WTC11 (cell line): Measurements from ENCODE around the gene PLCD1. TPM values are rescaled to one million over a fixed set of nuclear protein-coding genes. Genes with fewer than 3 reads are reported as not detected.

Experiments used
- ATAC-seq: fragments of 200-7000 bp; cut with Tn5 transposase; 2 replicates; pipeline ENCODE4 v1.10.0; 2021; ENCODE audit warnings: mild to moderate bottlenecking, moderate library complexity
- CTCF ChIA-PET: fragments of 300-600 bp; sonication (Branson Sonifier 250); formaldehyde crosslinking; loops from one replicate; lab custom pipeline; 2021; ENCODE audit warnings: antibody characterized with exemption; lab: Charles Lee
- POLR2A ChIA-PET: fragments of 350-600 bp; sonication (Branson Sonifier 250); formaldehyde crosslinking; loops from one replicate; lab custom pipeline; 2021; ENCODE audit warnings: antibody characterized with exemption; lab: Charles Lee
- DNase-seq: peaks from one replicate; pipeline ENCODE4 v3.0.0; 2021; ENCODE audit warnings: low spot score
- H3K27ac Mint-ChIP-seq: 2 replicates; pipeline ENCODE4 v1.8.0; 2021; ENCODE audit warnings: mixed read lengths
- H3K27me3 Mint-ChIP-seq: 2 replicates; pipeline ENCODE4 v1.8.0; 2021; ENCODE audit warnings: low read depth, mild to moderate bottlenecking, moderate library complexity, mixed read lengths
- H3K36me3 Mint-ChIP-seq: 2 replicates; pipeline ENCODE4 v1.8.0; 2021; ENCODE audit warnings: mixed read lengths
- H3K4me1 Mint-ChIP-seq: 2 replicates; pipeline ENCODE4 v1.8.0; 2022; ENCODE audit warnings: mixed read lengths
- H3K4me3 Mint-ChIP-seq: 2 replicates; pipeline ENCODE4 v1.8.0; 2021; ENCODE audit warnings: mild to moderate bottlenecking, moderate library complexity, mixed read lengths
- H3K9me3 Mint-ChIP-seq: 2 replicates; pipeline ENCODE4 v1.8.0; 2021; ENCODE audit warnings: mixed read lengths
- ELF4 ChIP-seq: sonication (generic); formaldehyde crosslinking; IDR thresholded peaks from 2 replicates; pipeline ENCODE4 v1.8.1; 2022; ENCODE audit warnings: low read depth, mild to moderate bottlenecking, moderate library complexity, missing genetic modification reagents
- FOXJ3 ChIP-seq: sonication (generic); formaldehyde crosslinking; IDR thresholded peaks from 2 replicates; pipeline ENCODE4 v1.9.0; 2021; ENCODE audit warnings: missing genetic modification reagents, mild to moderate bottlenecking, borderline replicate concordance
- FOXP4 ChIP-seq: sonication (generic); formaldehyde crosslinking; IDR thresholded peaks from 2 replicates; pipeline ENCODE4 v1.8.0; 2022; ENCODE audit warnings: mild to moderate bottlenecking, missing genetic modification reagents
- GTF2I ChIP-seq: fragments of 250-450 bp; sonication (Bioruptor Pico); conservative IDR thresholded peaks from 2 replicates; pipeline ENCODE4 v1.4.0; 2021; ENCODE audit warnings: mild to moderate bottlenecking
- HMGA2 ChIP-seq: fragments of 250-450 bp; sonication (Bioruptor Pico); IDR thresholded peaks from 2 replicates; pipeline ENCODE4 v1.4.0; 2021; ENCODE audit warnings: mild to moderate bottlenecking, moderate library complexity
- IRF2 ChIP-seq: sonication (generic); formaldehyde crosslinking; IDR thresholded peaks from 2 replicates; pipeline ENCODE4 v1.8.0; 2022; ENCODE audit warnings: low read depth, missing genetic modification reagents, borderline replicate concordance
- JUN ChIP-seq: sonication (generic); formaldehyde crosslinking; IDR thresholded peaks from 2 replicates; pipeline ENCODE4 v1.8.0; 2023; ENCODE audit warnings: mild to moderate bottlenecking, missing genetic modification reagents
- KAT7 ChIP-seq: sonication (generic); formaldehyde crosslinking; IDR thresholded peaks from 2 replicates; pipeline ENCODE4 v1.8.1; 2023; ENCODE audit warnings: missing genetic modification reagents, mild to moderate bottlenecking, borderline replicate concordance
- TEAD4 ChIP-seq: sonication (generic); formaldehyde crosslinking; IDR thresholded peaks from 2 replicates; pipeline ENCODE4 v1.8.0; 2022; ENCODE audit warnings: mild to moderate bottlenecking, missing genetic modification reagents
- USF2 ChIP-seq: sonication (generic); formaldehyde crosslinking; IDR thresholded peaks from 2 replicates; pipeline ENCODE4 v1.8.1; 2023; ENCODE audit warnings: mild to moderate bottlenecking, missing genetic modification reagents, moderate library complexity
- ZMAT4 ChIP-seq: fragments of 250-450 bp; sonication (Bioruptor Pico); IDR thresholded peaks from 2 replicates; pipeline ENCODE4 v1.9.0; 2021; ENCODE audit warnings: mild to moderate bottlenecking
- ZNF121 ChIP-seq: sonication (generic); formaldehyde crosslinking; IDR thresholded peaks from 2 replicates; pipeline ENCODE4 v1.8.0; 2023; ENCODE audit warnings: missing genetic modification reagents
- ZNF138 ChIP-seq: sonication (generic); formaldehyde crosslinking; conservative IDR thresholded peaks from 2 replicates; pipeline ENCODE4 v1.8.1; 2022; ENCODE audit warnings: mild to moderate bottlenecking, moderate library complexity, missing genetic modification reagents
- ZNF263 ChIP-seq: sonication (generic); formaldehyde crosslinking; IDR thresholded peaks from 2 replicates; pipeline ENCODE4 v1.8.1; 2022; ENCODE audit warnings: low read depth, mild to moderate bottlenecking, moderate library complexity, missing genetic modification reagents
- ZNF317 ChIP-seq: sonication (generic); formaldehyde crosslinking; IDR thresholded peaks from 2 replicates; pipeline ENCODE4 v1.8.1; 2023; ENCODE audit warnings: low read depth, mild to moderate bottlenecking, moderate library complexity, missing genetic modification reagents, borderline replicate concordance
- ZNF532 ChIP-seq: fragments of 250-450 bp; sonication (Bioruptor Pico); IDR thresholded peaks from 2 replicates; pipeline ENCODE4 v1.9.0; 2021; ENCODE audit warnings: mild to moderate bottlenecking, borderline replicate concordance
- total RNA-seq: library from RNA; stranded (reverse); gene quantifications from 3 replicates; pipeline ENCODE4 v1.2.3, GENCODE V29; 2021

PLCD1 gene
- total RNA-seq, 1 experiment from 2014 or later: 29.9 TPM

- TF ChIP-seq FOXP4 (CRISPR knock-in tag): no peak
- no peak for TF ChIP-seq IRF2 (CRISPR knock-in tag)
- TF ChIP-seq KAT7: no peak
Measured at GRCh38 chr3:38011111-38011510, 18.3 kb downstream of the PLCD1 start (continued).

GRCh38 chr3:38009807-38010591 is 19.4 kb downstream of the PLCD1 start:
- Mint-ChIP-seq H3K4me3 (no peak overlapping the region), H3K27ac (no peak overlapping the region), H3K4me1 (no peaks in the 10 kb centered on the region), H3K36me3 (peaks cover 20% of the 10 kb centered on the region)
- ChIA-PET POLR2A (no interaction called here), CTCF (interaction anchor here (1.8 kb wide), 1 partner anchor 13 kb away, joined by 5 read pairs; no protein-coding TSS in a partner anchor)
- no peak for TF ChIP-seq GTF2I
- no peak for TF ChIP-seq HMGA2
- TF ChIP-seq ELF4 (CRISPR knock-in tag): no peak
- TF ChIP-seq USF2 (CRISPR knock-in tag): no peak
- no peak for TF ChIP-seq ZNF317 (CRISPR knock-in tag)
- TF ChIP-seq ZMAT4 (CRISPR knock-in tag): no peak
- TF ChIP-seq ZNF121 (CRISPR knock-in tag): no peak
- TF ChIP-seq ZNF138 (CRISPR knock-in tag): no peak
- no peak for TF ChIP-seq ZNF263 (CRISPR knock-in tag)
- no peak for TF ChIP-seq JUN (CRISPR knock-in tag)
- no peak for TF ChIP-seq FOXJ3
- TF ChIP-seq TEAD4 (CRISPR knock-in tag): no peak
- no peak for TF ChIP-seq ZNF532 (CRISPR knock-in tag)
- TF ChIP-seq, all 79 proteins: peak for 0
- no peaks in the 10 kb centered on the region for H3K9me3 Mint-ChIP-seq
- DNase-seq (no peak), ATAC-seq (no peak)
- H3K27me3 Mint-ChIP-seq: no peaks in the 10 kb centered on the region
